G401 (cell line): ENCODE measurements around the gene MPL. TPM values are rescaled to one million over a fixed set of nuclear protein-coding genes. Genes with fewer than 3 reads are reported as not detected.
A peak's percentile ranks its signal among the peaks of the same experiment; 100 is the strongest.
"Not testable (repeated sequence)": the region's sequence is repeated elsewhere in the genome, so short reads cannot be mapped to it uniquely, and the experiment has no call there.

Experiments used
- DNase-seq: peaks from one replicate; pipeline ENCODE4 v3.0.0-alpha.2; 2015; ENCODE audit warnings: low spot score
- in situ Hi-C: cut with HindIII; loops from 2 replicates; pipeline ENCODE4 v1.10.0; 2016; ENCODE audit warnings: low sequenced_read_pairs, mixed read lengths
- total RNA-seq: library from RNA; depleted of rRNA; stranded (reverse); fragments of >200 nt; shearing (Covaris generic); gene quantifications from 2 replicates; pipeline ENCODE4 v1.2.3, GENCODE V29; 2014

MPL gene
- total RNA-seq, 1 experiment from 2014 or later = not detected

DNA sequence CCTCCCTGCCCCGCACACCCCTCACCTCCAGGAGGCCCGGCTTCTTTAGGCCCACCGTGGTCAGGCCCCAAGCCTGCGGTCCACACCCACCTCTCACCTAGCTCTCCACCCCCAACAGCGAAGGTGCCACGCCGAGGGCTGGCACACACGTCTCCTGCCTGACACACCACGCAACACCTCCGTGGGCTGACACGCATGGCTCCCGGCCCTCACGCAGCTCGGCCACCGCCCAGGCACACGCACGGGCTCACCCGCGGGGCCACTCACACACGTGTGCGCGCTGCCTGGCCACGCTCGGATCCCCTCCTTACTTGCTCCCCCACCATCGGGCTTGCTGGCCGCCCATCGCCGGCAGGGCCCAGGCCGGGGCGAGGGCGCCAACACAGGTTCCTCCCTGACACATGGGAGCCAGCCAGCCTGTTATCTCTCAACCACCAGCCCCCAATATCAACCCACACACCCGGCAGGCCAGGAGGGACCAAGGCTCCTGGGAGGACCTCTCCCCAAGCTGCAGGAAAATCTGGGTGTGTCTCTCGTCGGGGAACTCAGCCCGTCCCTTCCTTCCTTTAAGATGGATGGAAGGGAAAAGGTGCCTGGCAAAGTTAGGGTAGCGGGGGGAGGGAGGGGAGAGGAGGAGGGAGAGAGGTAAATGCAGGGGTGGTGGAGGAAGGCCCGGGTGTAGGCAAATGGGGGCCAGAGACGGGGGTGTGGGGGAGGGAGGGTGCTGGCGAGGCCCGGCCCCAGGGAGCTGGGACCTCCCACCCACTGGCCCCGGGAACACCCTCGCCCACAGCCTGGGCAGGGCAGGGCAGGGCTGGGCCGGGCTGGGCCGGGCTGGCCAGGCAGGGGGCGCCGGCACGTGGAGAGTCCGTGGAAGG is 29.6 kb downstream of the MPL start:
- peak; percentile 16 for DNase-seq
- in situ Hi-C loops = no loop called here

DNA sequence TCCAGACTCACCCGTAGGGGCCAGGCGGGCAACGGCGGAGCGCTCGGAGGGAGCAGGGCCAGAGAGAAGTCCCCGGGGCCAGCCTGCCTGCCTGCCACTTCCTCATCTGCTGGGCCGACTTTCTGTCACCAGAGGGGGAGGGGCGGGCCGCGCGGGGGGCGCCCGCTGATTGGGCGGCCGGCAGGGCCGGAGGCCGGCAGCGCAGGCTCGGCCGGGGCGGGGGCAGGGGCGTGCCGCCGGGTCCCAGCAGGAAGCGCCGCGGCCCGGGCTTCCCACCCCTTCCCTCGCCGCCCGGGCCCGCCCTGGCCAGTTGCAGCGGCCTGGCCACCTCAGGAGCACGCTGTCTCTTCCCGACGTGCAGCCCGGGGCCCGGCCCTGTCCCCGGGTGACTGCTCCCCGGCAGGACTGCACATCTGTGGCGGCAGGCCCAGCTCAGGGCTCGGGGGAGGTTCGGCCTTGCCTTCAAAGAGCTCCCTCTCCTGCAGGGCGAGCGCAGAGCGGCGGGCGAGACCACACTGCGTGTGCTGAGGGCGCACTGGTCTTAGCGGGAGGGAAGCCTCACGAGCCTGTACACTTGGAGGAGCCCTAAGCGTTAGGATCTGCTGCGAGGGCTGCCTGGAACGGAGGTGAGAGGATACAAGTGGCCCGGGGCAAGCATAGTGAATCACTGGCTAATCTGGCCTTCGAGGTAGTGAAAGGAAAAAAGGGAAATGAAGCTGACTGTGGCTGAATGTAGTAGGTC is 30.5 kb downstream of the MPL start, which contains the start of gene ELOVL1:
ELOVL1 (minus strand) TSS at position 108 of the 742 bp plus-strand sequence. CDS start 2,402 bp downstream, outside the sequence.
- peak; percentile 70 for DNase-seq
- in situ Hi-C loops = no loop called here

DNA sequence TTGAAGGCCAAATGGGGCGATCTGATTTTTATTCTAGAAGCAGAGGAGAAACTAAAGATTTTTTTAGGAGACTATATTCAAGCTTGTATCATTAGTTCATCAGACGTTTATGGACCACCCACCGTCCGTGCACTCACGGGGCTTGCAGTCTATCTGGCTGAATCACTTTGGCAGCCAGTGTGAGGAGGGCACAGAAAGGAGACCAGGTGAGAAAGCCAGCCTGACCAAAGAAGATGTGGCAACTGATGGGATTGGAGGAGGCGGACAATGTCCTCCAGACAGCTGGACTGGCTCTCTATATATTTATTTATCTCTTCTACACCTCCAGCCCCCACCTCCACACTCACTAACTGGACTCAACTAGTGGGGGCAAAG is 31.0 kb downstream of the MPL start:
- no peak for DNase-seq
- in situ Hi-C loops = no loop called here

DNA sequence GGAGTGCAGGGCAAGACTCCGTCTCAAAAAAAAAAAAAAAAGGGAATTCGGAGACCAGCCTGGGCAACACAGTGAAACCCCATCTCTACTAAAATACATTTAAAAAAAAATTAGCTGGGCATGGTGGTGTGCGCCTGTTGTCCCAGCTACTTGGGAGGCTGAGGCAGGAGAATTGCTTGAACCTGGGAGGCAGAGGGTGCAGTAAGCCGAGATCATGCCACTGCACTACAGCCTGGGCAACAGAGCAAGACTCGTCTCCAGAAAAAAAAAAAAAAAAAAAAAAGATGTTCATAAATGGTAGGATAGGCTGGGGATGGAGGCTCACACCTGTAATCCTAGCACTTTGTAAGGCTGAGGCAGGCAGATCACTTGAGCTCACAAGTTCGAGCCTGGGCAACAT is 32.2 kb downstream of the MPL start:
- in situ Hi-C loops, DNase-seq: not testable (repeated sequence)

DNA sequence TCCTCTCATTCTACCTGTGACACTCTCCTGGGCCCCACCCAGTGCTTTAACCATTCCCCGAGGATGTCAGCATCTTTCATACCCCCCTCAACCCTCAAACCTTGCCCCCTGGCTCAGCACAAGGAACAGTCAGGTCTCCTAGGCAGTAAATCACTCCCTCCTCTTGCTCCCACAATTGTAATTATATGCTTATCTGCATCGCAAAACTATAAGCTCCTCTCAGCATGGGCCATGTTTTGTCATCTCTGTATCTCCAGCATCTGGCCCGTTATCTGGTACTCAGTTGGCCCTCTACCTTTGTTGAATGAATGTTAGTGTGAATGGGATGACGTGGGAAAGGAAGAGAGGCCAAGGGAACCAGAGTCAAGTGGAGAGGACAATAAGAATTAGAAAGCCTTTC is 32.9 kb downstream of the MPL start:
- in situ Hi-C loops = no loop called here
- DNase-seq = no peak

DNA sequence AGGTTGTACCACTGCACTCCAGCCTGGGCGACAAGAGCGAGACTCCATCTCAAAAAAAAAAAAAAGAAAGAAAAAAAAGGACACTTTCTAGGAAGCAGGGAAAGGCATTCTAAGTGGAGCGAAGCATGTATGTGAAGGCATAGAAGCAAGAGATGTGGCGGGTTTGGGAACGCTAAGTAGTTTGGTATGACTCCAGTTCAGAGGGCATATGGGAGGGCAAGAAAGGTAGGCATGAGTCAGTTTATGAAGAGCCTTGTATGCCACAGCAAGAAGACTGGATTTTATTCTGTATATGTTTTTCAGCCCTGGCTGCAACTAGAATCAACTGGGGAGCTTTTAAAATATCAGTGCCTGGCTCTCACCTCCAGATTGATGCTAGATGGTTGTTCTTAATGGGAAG is 34.6 kb downstream of the MPL start:
- in situ Hi-C loops = no loop called here
- DNase-seq = no peak

DNA sequence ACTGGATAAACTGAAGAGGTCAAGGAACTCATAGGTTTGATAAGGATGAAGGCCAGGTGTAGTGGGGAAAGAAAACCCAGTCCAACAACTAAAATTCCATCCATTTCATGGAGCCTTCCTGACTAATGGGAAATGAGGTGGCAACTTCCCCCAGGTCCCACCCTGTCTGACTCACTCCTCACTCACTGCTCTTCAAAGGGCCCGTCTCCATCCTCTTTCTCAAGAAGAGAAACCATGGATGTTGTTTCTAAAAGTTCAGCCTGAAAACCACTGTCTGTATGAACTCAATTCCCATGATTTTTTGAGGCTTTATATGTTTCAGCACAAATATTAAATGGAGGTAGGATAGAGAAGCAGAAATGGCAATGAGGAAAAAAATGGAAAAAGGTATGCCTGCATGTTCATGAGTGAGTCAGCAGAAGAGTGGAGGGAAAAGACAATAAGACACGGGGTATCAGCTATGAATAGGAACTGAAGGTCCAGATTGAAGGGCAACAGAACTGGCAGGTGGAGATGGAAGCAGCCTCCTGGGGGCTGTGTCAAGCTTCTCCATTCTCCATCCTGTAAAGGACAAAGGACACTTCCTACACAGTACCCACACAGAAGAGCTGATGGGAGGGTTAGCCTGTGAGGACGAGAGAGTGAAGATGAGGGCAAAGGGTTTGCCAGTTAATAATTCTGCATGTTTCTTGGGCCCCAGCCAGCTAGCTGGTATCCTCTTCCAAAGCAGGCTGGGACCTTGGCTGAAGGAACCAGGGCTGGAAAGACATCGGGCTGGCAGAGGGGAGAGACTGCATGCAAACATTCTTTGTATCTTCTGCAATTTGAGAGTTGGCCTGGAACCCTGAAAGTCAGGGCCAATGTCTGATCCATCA is 35.7 kb downstream of the MPL start:
- in situ Hi-C loops = no loop called here

DNA sequence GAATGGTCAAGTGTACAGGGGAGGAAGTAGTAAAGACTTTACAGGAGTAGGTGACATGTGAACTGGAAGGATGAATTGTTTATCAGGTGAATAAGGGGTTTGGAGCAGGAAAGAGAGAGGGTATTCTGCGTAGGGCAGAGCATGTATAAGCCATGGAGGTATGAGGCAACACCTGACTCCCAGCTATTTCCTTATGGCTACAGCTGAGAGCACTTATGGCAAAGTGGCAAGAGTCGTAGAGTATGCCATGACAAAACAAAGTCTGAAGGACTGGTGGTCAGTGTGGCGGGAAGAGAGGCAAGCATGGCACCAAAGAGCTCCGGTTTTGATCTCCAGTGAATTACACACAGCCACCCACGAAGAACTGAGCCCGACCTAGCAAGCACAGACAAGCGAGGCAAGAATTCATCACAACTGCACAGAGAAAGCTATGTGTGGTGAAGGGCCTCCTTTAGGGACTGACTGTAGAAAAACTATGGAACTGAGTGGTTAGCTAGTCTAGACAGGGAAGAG is 39.2 kb downstream of the MPL start:
- in situ Hi-C loops = no loop called here
- DNase-seq = no peak

More for the DNA sequence above, 35.7 kb downstream of the MPL start:
- DNase-seq = peak; percentile 66

DNA sequence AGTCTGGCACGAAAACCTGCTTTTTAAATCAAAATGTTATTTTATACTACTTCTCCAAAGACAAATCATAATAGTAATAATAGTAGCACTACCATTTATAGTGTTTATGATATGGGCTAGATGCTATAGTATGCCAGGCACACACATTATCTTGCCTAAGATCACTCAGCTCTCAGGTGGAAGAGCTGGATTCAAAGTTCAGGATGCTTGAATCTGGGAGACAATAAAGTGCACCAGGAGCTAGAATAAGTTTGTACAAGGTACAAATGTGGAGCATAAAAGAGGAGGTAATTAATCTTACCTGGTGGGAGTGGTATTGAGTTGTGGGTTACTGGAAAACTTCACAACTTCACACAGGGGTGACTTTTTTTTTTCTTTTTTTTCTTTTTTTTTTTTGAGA is 40.2 kb downstream of the MPL start:
- in situ Hi-C loops = no loop called here
- DNase-seq = no peak

DNA sequence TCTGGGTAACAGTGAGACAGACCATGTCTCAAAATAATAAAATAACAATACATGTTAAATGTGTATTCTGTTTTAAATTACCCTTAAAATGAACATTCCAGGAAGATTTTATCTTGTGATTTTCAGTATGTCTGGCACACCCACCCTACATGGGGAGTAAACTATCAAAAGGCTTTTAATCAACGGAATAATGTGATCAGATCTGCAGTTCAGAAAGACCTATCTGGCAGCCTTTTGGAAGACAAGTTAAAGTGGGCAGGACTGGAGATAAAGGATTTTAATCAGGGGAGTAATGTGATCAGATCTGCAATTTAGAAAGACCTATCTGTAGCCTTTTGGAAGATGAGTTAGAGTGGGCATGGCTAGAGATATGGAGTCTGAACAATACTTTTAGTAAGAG is 41.9 kb downstream of the MPL start:
- no peak for DNase-seq
- in situ Hi-C loops = no loop called here

DNA sequence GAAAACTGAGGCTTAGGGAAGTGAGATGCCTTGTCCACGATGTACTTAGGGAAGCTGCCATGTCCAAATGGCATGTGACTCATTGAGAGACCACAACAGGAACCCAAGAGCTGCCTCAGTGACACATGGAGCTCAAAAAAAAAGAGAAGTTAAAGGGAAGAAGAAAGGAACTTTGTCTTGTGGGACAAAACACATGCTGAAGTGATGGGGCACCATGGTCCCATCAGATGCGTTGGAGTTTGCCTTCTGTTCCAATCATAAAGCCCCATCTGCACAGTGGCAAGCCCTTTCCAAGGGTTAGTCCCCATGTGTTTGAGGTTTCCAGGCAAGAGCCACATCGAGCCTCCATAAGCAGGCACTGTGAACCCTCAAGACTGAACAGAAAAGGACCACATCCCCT is 44.0 kb downstream of the MPL start:
- in situ Hi-C loops = no loop called here
- no peak for DNase-seq

DNA sequence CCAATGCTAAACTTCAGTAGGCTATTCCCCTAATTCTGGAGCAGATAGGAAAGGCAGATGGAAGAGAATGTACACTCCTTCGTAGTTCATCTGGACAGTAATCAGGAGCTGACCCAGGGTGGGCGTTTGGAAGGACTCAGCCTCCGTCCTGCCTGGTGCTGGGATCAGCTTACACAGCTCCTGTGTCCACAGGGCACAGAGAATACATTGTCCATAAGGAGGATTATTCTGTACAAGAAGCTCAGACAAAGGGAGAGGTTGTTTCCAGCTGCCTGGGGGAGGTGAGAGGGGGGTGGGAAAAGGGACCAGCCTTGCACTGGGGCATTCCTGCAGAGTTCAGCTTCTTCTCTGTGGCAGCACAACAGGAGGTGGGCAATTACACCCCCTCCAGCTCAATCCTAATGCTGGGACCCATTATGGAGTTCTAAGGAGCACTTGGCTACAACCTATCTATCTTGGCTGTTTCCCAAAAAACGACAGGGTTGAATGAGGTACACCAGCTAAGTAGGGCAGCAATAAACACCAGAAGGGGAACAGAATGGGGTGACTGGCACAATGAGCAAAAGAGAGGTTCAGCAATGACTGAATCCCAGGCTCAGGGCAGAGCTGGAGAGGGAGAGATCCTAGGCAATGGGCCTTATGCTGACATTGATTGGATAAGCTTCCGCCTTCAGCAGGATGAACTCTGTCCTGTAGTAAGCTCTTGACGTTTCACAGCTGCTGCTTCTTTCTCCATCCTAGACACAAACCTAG is 44.6 kb downstream of the MPL start:
- in situ Hi-C loops = no loop called here
- peak; percentile 82 for DNase-seq

DNA sequence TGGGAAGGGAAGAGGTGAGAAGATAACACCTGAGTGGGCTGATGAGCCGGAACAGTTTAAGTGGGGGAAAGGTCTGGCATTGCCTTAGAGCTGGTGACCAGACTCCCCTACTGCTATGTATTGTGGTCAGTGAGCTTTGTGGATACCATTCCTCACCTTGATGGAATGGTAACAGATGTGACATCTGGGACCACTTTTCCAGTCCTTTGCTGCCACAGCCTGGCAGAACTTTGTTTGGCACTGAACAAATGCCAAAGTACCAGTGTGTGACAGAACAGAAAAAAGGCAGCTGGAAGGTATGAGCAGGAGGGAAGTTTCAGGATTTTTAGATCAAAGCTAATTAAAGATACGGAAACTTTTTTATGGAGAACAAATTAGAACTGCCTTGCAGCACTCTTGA is 45.8 kb downstream of the MPL start:
- DNase-seq = peak; percentile 22
- in situ Hi-C loops = no loop called here

DNA sequence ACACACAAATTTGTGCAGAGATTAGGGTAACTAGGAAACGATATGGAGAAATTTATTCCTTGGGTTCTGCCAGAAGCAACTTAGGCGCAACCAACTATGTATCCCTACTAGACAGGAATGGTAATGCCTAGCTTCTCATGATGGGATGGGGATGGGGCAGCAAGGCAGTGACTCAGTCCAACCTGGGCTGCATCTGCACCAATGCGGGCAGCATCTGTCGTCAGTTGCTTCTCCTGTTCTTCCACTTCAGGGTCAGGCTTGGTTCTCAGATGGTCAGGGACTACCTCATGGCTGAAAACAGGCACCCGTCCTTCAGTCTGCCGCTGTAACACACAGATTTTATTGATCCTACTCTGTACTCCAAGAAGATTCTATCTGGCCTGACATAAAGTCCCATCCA is 49.1 kb downstream of the MPL start:
- no peak for DNase-seq
- in situ Hi-C loops = no loop called here

DNA sequence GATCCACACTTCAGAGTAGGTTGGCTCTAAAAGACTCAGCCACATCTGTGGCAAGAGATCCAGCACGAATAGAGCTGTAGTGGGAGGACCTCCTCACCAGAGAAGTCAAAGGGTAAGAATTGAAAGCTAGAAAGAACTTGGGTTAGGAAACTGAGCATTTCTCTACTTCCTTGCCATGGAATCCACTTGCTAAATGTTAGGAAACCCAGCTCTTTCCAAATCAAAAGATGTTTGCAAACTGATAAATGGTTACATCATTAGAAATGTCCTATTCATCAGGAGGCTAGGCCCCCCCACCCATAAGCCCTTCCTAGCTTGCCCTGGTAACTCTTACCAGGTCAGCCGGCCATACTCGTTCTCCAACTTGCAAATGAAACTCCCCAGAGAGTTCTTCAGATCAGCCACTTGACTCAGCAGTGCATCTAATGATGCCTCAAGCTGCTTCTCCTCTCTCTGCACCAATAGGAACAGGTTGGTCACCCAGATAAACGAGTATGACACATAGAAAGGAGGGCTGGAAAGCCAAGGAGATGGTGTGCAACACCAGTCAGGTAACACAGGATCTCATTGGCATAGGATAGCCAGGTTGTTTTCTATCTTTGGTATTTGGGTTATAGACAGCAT is 50.5 kb downstream of the MPL start:
- in situ Hi-C loops = no loop called here
- no peak for DNase-seq

DNA sequence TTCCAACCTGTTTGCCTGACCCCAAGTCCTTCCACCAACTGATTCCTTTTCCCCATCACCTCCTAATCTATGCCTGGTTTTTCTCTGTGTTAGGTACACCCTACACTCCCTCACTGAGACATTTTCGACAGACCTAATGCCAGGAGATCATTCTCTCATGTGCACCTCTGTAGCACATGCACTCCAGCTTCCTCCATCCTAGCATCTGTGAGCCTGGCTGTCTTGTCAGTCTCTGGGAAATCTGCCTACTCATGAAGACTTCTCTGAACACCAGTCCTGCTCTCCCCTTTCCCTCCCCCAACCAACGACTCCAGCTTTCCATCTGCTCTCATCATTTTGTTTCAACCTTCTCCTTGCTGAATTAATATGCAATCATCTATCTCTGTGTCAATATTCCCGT is 51.0 kb downstream of the MPL start:
- DNase-seq = no peak
- in situ Hi-C loops = no loop called here

DNA sequence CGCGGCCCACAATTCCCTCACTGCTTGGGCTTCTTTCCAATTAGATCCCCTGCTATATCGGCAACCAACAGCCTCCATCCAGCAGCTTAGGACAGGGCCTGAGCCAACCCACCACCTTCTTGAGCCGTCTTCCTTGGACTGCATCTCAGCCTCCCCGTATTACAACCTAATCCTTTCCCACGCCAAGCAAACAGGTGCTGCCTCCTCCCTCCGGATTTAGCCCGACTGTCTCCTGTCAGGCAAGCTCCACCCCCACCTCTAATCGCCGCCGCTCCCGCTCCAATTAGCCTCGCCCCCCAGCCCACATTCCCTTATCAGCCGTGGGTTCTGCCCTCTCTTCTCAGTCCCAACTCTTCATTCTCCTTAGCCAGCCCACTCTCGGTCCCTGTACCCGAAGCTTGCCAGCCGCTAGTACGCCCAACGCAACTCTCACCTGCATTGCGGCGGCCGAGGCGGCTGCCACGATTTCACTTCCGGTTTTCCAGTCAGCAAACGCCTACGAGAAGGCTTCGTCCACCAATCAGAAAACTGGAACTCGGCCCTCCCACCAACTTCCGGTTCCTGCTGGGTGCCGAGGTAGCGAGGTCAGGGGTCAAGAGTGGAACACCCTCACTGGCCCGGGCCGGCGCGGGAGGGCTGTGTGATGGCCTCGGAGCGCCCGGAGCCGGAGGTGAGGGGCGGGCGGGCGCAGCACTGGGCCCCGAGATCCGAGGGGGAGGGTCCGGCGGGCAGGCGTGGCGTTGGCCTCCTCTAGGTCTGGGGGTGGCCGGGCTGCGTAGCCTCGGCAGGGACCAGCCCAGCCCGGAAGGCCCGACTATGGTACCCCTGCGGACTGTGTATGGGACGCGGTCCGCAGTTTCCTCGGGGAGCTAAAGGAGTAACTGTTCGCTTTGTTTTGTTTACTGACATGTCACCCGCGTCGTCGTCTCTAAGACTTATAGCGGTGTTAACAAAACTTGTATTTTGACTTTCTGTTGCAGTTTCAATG is 52.0 kb downstream of the MPL start, which contains the start of the genes MED8 and SZT2:
MED8 (minus strand) TSS at position 475 of the 988 bp plus-strand sequence; CDS start at position 439, 36 bp downstream.
SZT2 (plus strand) TSS at position 574 of the 988 bp plus-strand sequence; CDS start at position 644, 70 bp downstream.
- DNase-seq = peak; percentile 95
- in situ Hi-C loops = no loop called here
